Loucy (cell line): Measurements from ENCODE around the gene CLEC18A.
"Not testable (repeated sequence)": the region's sequence is repeated elsewhere in the genome, so short reads cannot be mapped to it uniquely, and the experiment has no call there.

Experiments used
- H2AFZ ChIP-seq: fragments of 200-600 bp; sonication (generic); 2 replicates; pipeline ENCODE4 v1.6.0; 2016; ENCODE audit warnings: antibody characterized with exemption, mild to moderate bottlenecking, low read length, moderate library complexity
- H3F3A ChIP-seq: fragments of 200-600 bp; 2 replicates; pipeline ENCODE4 v1.6.0; 2016; ENCODE audit warnings: antibody characterized with exemption, low read depth, mild to moderate bottlenecking
- H3K27me3 ChIP-seq: fragments of 200-600 bp; sonication (generic); 2 replicates; pipeline ENCODE4 v1.6.1; 2014; ENCODE audit warnings: low read length, mild to moderate bottlenecking; ENCODE audit not compliant: insufficient read depth, poor library complexity, severe bottlenecking
- H3K36me3 ChIP-seq: fragments of 200-600 bp; sonication (generic); 2 replicates; pipeline ENCODE4 v1.6.1; 2016; ENCODE audit warnings: low read length; ENCODE audit not compliant: insufficient read depth
- H3K4me1 ChIP-seq: fragments of 200-600 bp; sonication (generic); 2 replicates; pipeline ENCODE4 v1.5.1; 2014; ENCODE audit warnings: low read length, mild to moderate bottlenecking; ENCODE audit not compliant: insufficient read depth, poor library complexity, severe bottlenecking
- H3K4me2 ChIP-seq: fragments of 200-600 bp; sonication (generic); 2 replicates; pipeline ENCODE4 v1.6.0; 2014; ENCODE audit warnings: antibody characterized with exemption, low read length, low read depth, mild to moderate bottlenecking; ENCODE audit not compliant: poor library complexity, severe bottlenecking
- H3K4me3 ChIP-seq: fragments of 200-600 bp; sonication (generic); 2 replicates; pipeline ENCODE4 v1.5.1; 2014; ENCODE audit warnings: low read length, mild to moderate bottlenecking, mixed read lengths; ENCODE audit not compliant: poor library complexity, severe bottlenecking
- H3K79me2 ChIP-seq: fragments of 200-600 bp; sonication (generic); 2 replicates; pipeline ENCODE4 v1.6.1; 2014; ENCODE audit warnings: low read length; ENCODE audit not compliant: insufficient read depth
- H3K9ac ChIP-seq: fragments of 200-600 bp; sonication (generic); 2 replicates; pipeline ENCODE4 v1.6.0; 2014; ENCODE audit warnings: mild to moderate bottlenecking, low read depth, low read length, moderate library complexity; ENCODE audit not compliant: poor library complexity, severe bottlenecking
- H3K9me2 ChIP-seq: fragments of 200-600 bp; sonication (generic); replicated peaks from 2 replicates; pipeline ENCODE4 v1.6.1; 2016; ENCODE audit warnings: low read depth, low read length, mixed read lengths
- H3K9me3 ChIP-seq: fragments of 200-600 bp; sonication (generic); 2 replicates; pipeline ENCODE4 v1.6.1; 2014; ENCODE audit warnings: mild to moderate bottlenecking, antibody characterized with exemption, low read length, low read depth; ENCODE audit not compliant: insufficient read depth
- H4K20me1 ChIP-seq: fragments of 200-600 bp; sonication (generic); 2 replicates; pipeline ENCODE4 v1.6.0; 2014; ENCODE audit warnings: antibody characterized with exemption, low read length, mild to moderate bottlenecking; ENCODE audit not compliant: insufficient read depth, poor library complexity, severe bottlenecking

The CLEC18A gene

GRCh38 chr16:69954241-69954640 lies 3.1 kb downstream of the CLEC18A start:
- not testable (repeated sequence) for H3K4me3 ChIP-seq, H2AFZ ChIP-seq, H3K79me2 ChIP-seq, H3F3A ChIP-seq, H3K36me3 ChIP-seq, H3K9me2 ChIP-seq, H4K20me1 ChIP-seq, H3K4me2 ChIP-seq, H3K9me3 ChIP-seq, H3K27me3 ChIP-seq, H3K4me1 ChIP-seq, H3K9ac ChIP-seq

- H3F3A ChIP-seq, H3K27me3 ChIP-seq, H3K4me1 ChIP-seq, H3K4me3 ChIP-seq, H2AFZ ChIP-seq, H3K9ac ChIP-seq, H4K20me1 ChIP-seq, H3K9me2 ChIP-seq, H3K4me2 ChIP-seq, H3K36me3 ChIP-seq, H3K9me3 ChIP-seq, H3K79me2 ChIP-seq: not testable (repeated sequence)
Observed at GRCh38 chr16:69963312-69963711, 12.2 kb downstream of the CLEC18A start.

- H3K9ac ChIP-seq, H4K20me1 ChIP-seq, H3F3A ChIP-seq, H3K4me1 ChIP-seq, H3K79me2 ChIP-seq, H3K4me3 ChIP-seq, H3K4me2 ChIP-seq, H2AFZ ChIP-seq, H3K27me3 ChIP-seq, H3K9me3 ChIP-seq, H3K9me2 ChIP-seq, H3K36me3 ChIP-seq: not testable (repeated sequence)
Observed at GRCh38 chr16:69964960-69965660, 14.0 kb downstream of the CLEC18A start.

- H3K4me2 ChIP-seq, H3K4me3 ChIP-seq, H3K9ac ChIP-seq, H2AFZ ChIP-seq, H4K20me1 ChIP-seq, H3K36me3 ChIP-seq, H3K27me3 ChIP-seq, H3K79me2 ChIP-seq, H3K9me3 ChIP-seq, H3K9me2 ChIP-seq, H3F3A ChIP-seq, H3K4me1 ChIP-seq: not testable (repeated sequence)
Observed at GRCh38 chr16:69965661-69966054, 14.5 kb downstream of the CLEC18A start.

- not testable (repeated sequence) for H3K27me3 ChIP-seq, H3K9me3 ChIP-seq, H3K9me2 ChIP-seq, H3K4me2 ChIP-seq, H3K4me3 ChIP-seq, H3K79me2 ChIP-seq, H3K36me3 ChIP-seq, H3F3A ChIP-seq, H3K4me1 ChIP-seq, H3K9ac ChIP-seq, H2AFZ ChIP-seq, H4K20me1 ChIP-seq
Observed at GRCh38 chr16:69967688-69968087, 16.6 kb downstream of the CLEC18A start.

- H3K4me1 ChIP-seq, H3K36me3 ChIP-seq, H3K9me2 ChIP-seq, H3K27me3 ChIP-seq, H4K20me1 ChIP-seq, H3K4me3 ChIP-seq, H3K79me2 ChIP-seq, H3K9me3 ChIP-seq, H2AFZ ChIP-seq, H3F3A ChIP-seq, H3K4me2 ChIP-seq, H3K9ac ChIP-seq: not testable (repeated sequence)
Observed at GRCh38 chr16:69968125-69968524, 17.0 kb downstream of the CLEC18A start.

- H3K9me2 ChIP-seq, H3K4me3 ChIP-seq, H3F3A ChIP-seq, H2AFZ ChIP-seq, H3K36me3 ChIP-seq, H3K79me2 ChIP-seq, H3K9me3 ChIP-seq, H3K9ac ChIP-seq, H3K4me1 ChIP-seq, H3K4me2 ChIP-seq, H3K27me3 ChIP-seq, H4K20me1 ChIP-seq: not testable (repeated sequence)
Observed at GRCh38 chr16:69969657-69970056, 18.5 kb downstream of the CLEC18A start.
